Ishikawa (cell line): ENCODE results near the gene LSAMP.

ENCODE experiments used
- CEBPB ChIP-seq: IDR thresholded peaks from 2 replicates; pipeline ENCODE4 v1.6.1; 2012
- CREB1 ChIP-seq: IDR thresholded peaks from 2 replicates; pipeline ENCODE4 v1.6.1; 2012; ENCODE audit warnings: low read depth
- EGR1 ChIP-seq: IDR thresholded peaks from 2 replicates; pipeline ENCODE4 v1.6.1; 2012
- EP300 ChIP-seq: IDR thresholded peaks from 2 replicates; pipeline ENCODE4 v1.6.1; 2012; ENCODE audit warnings: borderline replicate concordance
- FOXM1 ChIP-seq: IDR thresholded peaks from 2 replicates; pipeline ENCODE4 v1.6.1; 2012; ENCODE audit warnings: low read depth, borderline replicate concordance
- MAX ChIP-seq: IDR thresholded peaks from 2 replicates; pipeline ENCODE4 v1.6.1; 2012
- NFIC ChIP-seq: IDR thresholded peaks from 2 replicates; pipeline ENCODE4 v1.6.1; 2012
- RAD21 ChIP-seq: IDR thresholded peaks from 2 replicates; pipeline ENCODE4 v1.6.1; 2012; ENCODE audit warnings: low read depth
- REST ChIP-seq: IDR thresholded peaks from 2 replicates; pipeline ENCODE4 v1.6.1; 2012; ENCODE audit warnings: low read depth, mild to moderate bottlenecking
- TAF1 ChIP-seq: IDR thresholded peaks from 2 replicates; pipeline ENCODE4 v1.6.1; 2012; ENCODE audit warnings: low read depth, mild to moderate bottlenecking
- TCF12 ChIP-seq: IDR thresholded peaks from 2 replicates; pipeline ENCODE4 v1.6.1; 2012; ENCODE audit warnings: low read depth
- TEAD4 ChIP-seq: IDR thresholded peaks from 2 replicates; pipeline ENCODE4 v1.6.1; 2012
- USF1 ChIP-seq: IDR thresholded peaks from 2 replicates; pipeline ENCODE4 v1.6.1; 2012
- YY1 ChIP-seq: IDR thresholded peaks from 2 replicates; pipeline ENCODE4 v1.6.1; 2012; ENCODE audit warnings: low read depth
- ZBTB7A ChIP-seq: IDR thresholded peaks from 2 replicates; pipeline ENCODE4 v1.6.1; 2012; ENCODE audit warnings: low read depth

Gene LSAMP

GRCh38 chr3:115783426-115783825 lies 661.9 kb downstream of the LSAMP start:
- 0 out of 2 replicates have a peak, but pooled peaks have one; percentile 5 for TF ChIP-seq CEBPB

- TF ChIP-seq RAD21 (no peak), TAF1 (no peak), EP300 (no peak), CREB1 (no peak), YY1 (no peak), NFIC (no peak), TEAD4 (no peak), CEBPB (no peak), FOXM1 (no peak), MAX (no peak)
Measured at GRCh38 chr3:115779011-115779410, 666.3 kb downstream of the LSAMP start.

- no peak for TF ChIP-seq FOXM1
- no peak for TF ChIP-seq YY1
- no peak for TF ChIP-seq USF1
Measured at GRCh38 chr3:115772951-115773350, 672.3 kb downstream of the LSAMP start.

- TF ChIP-seq YY1 (no peak), TAF1 (no peak), USF1 (no peak), NFIC (no peak), TEAD4 (no peak), REST (no peak), EP300 (no peak), EGR1 (no peak), TCF12 (no peak), CEBPB (no peak), MAX (no peak), RAD21 (no peak), CREB1 (no peak), FOXM1 (no peak), ZBTB7A (no peak)
Measured at GRCh38 chr3:115768661-115769060, 676.6 kb downstream of the LSAMP start.

- TF ChIP-seq USF1 (no peak), EGR1 (no peak), TAF1 (no peak), EP300 (no peak), ZBTB7A (no peak), REST (no peak), MAX (no peak), NFIC (no peak), CEBPB (no peak), RAD21 (no peak), YY1 (no peak), FOXM1 (no peak), CREB1 (no peak), TCF12 (no peak), TEAD4 (no peak)
Measured at GRCh38 chr3:115766587-115767482, 678.5 kb downstream of the LSAMP start.
